ENCODE data around the gene CEP72.

Gene CEP72

DNA sequence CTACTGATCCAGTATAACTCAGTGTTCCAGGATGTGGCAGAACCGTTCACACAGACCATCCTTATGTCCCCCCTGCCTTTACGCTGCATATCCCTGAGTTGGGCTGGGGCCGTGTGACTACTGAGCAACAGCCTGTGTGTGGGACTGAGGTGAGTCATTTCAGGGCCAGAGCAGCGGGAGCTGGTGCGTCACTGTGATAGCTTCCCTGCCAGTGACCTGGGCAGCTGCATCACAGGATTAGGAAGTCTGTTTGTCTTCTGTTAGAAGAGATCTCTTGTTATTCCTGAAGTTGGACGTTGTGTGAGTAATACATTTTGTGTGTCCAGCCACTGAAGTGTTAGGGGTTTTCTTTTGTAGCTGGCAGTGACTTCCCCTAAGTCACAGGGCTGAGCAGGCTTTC is 45.4 kb downstream of the CEP72 start:
- Histone ChIP-seq H3K4me2 (ENCODE audit: low read length) (no peak overlapping the region), H2AFZ (ENCODE audit: low read length) (no peak overlapping the region), H3K27ac (ENCODE audit: low read depth, low read length, poor library complexity, severe bottlenecking) (no peak overlapping the region), H3K27me3 (ENCODE audit: insufficient read depth, low read length) (no peaks in the 10 kb centered on the region), H4K20me1 (ENCODE audit: insufficient read depth, low read length) (no peaks in the 10 kb centered on the region), H3K36me3 (ENCODE audit: insufficient read depth, low read length) (peaks cover 55% of the 10 kb centered on the region), H3K79me2 (ENCODE audit: insufficient read depth, low read length) (no peaks in the 10 kb centered on the region), H3K9me3 (ENCODE audit: low read length) (no peaks in the 10 kb centered on the region), H3K4me1 (ENCODE audit: insufficient read depth, low read length, severe bottlenecking) (no peaks in the 10 kb centered on the region), H3K4me3 (ENCODE audit: low read depth, low read length, poor library complexity, severe bottlenecking) (no peak overlapping the region), H3K9ac (ENCODE audit: low read length) (no peak overlapping the region), H3K9me2 (ENCODE audit: low read depth, low read length) (no peaks in the 10 kb centered on the region), H3F3A (ENCODE audit: insufficient read depth, low read length) (no peaks in the 10 kb centered on the region)
- no peak for TF ChIP-seq EZH2 (IDR thresholded peaks at IDR 0.05; ENCODE audit: borderline replicate concordance, low read length)
- TF ChIP-seq, protein P1, sequence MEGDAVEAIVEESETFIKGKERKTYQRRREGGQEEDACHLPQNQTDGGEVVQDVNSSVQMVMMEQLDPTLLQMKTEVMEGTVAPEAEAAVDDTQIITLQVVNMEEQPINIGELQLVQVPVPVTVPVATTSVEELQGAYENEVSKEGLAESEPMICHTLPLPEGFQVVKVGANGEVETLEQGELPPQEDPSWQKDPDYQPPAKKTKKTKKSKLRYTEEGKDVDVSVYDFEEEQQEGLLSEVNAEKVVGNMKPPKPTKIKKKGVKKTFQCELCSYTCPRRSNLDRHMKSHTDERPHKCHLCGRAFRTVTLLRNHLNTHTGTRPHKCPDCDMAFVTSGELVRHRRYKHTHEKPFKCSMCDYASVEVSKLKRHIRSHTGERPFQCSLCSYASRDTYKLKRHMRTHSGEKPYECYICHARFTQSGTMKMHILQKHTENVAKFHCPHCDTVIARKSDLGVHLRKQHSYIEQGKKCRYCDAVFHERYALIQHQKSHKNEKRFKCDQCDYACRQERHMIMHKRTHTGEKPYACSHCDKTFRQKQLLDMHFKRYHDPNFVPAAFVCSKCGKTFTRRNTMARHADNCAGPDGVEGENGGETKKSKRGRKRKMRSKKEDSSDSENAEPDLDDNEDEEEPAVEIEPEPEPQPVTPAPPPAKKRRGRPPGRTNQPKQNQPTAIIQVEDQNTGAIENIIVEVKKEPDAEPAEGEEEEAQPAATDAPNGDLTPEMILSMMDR (IDR thresholded peaks at IDR 0.05; ENCODE audit: low read length) = no peak

DNA sequence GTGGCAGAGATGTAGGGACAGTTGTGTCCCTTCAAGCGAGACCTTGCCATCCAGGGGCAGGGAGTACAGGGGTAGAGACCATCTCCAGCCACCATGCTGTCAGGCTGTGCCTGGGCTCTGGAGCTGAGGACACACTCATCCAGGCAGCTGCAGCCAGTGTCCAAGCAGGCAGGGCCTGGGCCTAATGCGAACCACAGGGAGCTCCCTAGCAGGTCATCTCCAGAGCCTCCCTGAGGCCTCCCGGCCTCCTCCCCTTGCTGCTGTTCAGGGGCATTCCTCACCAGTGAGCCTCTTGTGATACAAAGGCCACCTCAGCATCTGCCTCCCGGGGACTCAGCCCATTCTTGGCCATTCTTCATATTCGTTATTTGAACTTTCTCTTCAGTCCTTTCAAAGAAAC is 46.0 kb downstream of the CEP72 start:
- H3K9me2 ChIP-seq (ENCODE audit: low read depth, low read length) = no peaks in the 10 kb centered on the region
- H3K9ac ChIP-seq (ENCODE audit: low read length) = no peak overlapping the region
- no peak overlapping the region for H3K27ac ChIP-seq (ENCODE audit: low read depth, low read length, poor library complexity, severe bottlenecking)
- peaks cover 50% of the 10 kb centered on the region for H3K36me3 ChIP-seq (ENCODE audit: insufficient read depth, low read length)
- no peaks in the 10 kb centered on the region for H3K9me3 ChIP-seq (ENCODE audit: low read length)
- H2AFZ ChIP-seq (ENCODE audit: low read length) = no peak overlapping the region
- no peaks in the 10 kb centered on the region for H3K27me3 ChIP-seq (ENCODE audit: insufficient read depth, low read length)
- no peaks in the 10 kb centered on the region for H3F3A ChIP-seq (ENCODE audit: insufficient read depth, low read length)
- H3K4me1 ChIP-seq (ENCODE audit: insufficient read depth, low read length, severe bottlenecking) = no peaks in the 10 kb centered on the region
- H3K4me3 ChIP-seq (ENCODE audit: low read depth, low read length, poor library complexity, severe bottlenecking) = no peak overlapping the region
- no peaks in the 10 kb centered on the region for H4K20me1 ChIP-seq (ENCODE audit: insufficient read depth, low read length)
- TF ChIP-seq, protein P1 (IDR thresholded peaks at IDR 0.05; ENCODE audit: low read length) = no peak
- H3K4me2 ChIP-seq (ENCODE audit: low read length) = no peak overlapping the region
- H3K79me2 ChIP-seq (ENCODE audit: insufficient read depth, low read length) = no peaks in the 10 kb centered on the region

DNA sequence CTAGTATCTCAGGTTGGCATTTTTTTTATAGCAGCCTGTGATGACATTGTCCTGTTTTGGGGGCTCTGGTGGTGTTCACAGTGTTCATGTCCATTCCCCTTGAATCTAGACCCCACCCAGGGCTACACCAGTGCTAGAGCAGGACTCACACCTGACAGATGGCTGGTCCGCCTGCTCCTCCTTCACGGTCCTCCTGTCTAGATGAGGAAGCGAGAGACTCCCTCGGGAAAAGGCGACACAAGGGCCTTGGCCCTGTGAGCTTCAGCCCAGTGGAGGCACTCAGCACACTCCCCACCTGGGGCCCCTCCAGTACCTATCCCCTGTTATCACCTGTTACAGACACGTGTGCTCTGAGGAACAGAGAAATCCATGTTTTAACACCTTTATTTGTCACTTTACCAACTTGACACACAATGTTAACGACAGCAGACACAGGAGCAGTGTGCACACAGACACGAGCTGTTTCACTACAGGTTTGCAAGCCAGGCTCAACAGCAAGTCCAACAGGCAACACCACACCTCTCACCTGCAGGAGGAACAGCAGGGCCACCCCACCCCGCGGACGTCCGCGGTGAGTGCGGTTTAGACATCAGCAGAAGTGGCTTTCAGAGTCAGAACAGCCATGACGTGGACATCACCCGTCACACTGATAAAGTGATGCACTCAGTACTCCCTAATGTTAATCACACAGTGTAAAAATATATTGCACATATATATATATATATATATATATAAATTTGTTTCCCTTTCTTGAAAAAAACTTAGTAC is 47.5 kb downstream of the CEP72 start:
- no peak for TF ChIP-seq EZH2 (IDR thresholded peaks at IDR 0.05; ENCODE audit: borderline replicate concordance, low read length)
- TF ChIP-seq, protein P1 (IDR thresholded peaks at IDR 0.05; ENCODE audit: low read length) = no peak
- Histone ChIP-seq H3K9ac (ENCODE audit: low read length) (no peak overlapping the region), H3K9me2 (ENCODE audit: low read depth, low read length) (no peaks in the 10 kb centered on the region), H3K4me3 (ENCODE audit: low read depth, low read length, poor library complexity, severe bottlenecking) (no peak overlapping the region), H3K27ac (ENCODE audit: low read depth, low read length, poor library complexity, severe bottlenecking) (no peak overlapping the region), H4K20me1 (ENCODE audit: insufficient read depth, low read length) (no peaks in the 10 kb centered on the region), H3K36me3 (ENCODE audit: insufficient read depth, low read length) (peaks cover 49% of the 10 kb centered on the region), H3K9me3 (ENCODE audit: low read length) (no peaks in the 10 kb centered on the region), H3K27me3 (ENCODE audit: insufficient read depth, low read length) (no peaks in the 10 kb centered on the region), H3K4me2 (ENCODE audit: low read length) (no peak overlapping the region), H3F3A (ENCODE audit: insufficient read depth, low read length) (no peaks in the 10 kb centered on the region), H3K79me2 (ENCODE audit: insufficient read depth, low read length) (no peaks in the 10 kb centered on the region), H2AFZ (ENCODE audit: low read length) (no peak overlapping the region), H3K4me1 (ENCODE audit: insufficient read depth, low read length, severe bottlenecking) (no peaks in the 10 kb centered on the region)
